Neural cell (in vitro differentiated cells): ENCODE results near the gene BABAM1.

ENCODE experiments used
- EP300 ChIP-seq: fragments of 450-650 bp; conservative IDR thresholded peaks from 2 replicates; pipeline ENCODE4 v1.6.1; 2014; ENCODE audit warnings: antibody characterized with exemption, mild to moderate bottlenecking, moderate library complexity; ENCODE audit not compliant: poor library complexity, severe bottlenecking
- EZH2 ChIP-seq: fragments of 200-600, 300-800 bp; shearing (Covaris generic), sonication (generic); IDR thresholded peaks from 2 replicates; pipeline ENCODE4 v1.6.1; 2014; ENCODE audit warnings: antibody characterized with exemption, low read length, borderline replicate concordance, mild to moderate bottlenecking; ENCODE audit not compliant: insufficient read depth, poor library complexity, severe bottlenecking
- MXI1 ChIP-seq: fragments of 450-650 bp; conservative IDR thresholded peaks from 2 replicates; pipeline ENCODE4 v1.6.1; 2014; ENCODE audit warnings: antibody characterized with exemption, mild to moderate bottlenecking; ENCODE audit not compliant: poor library complexity, severe bottlenecking
- POLR2AphosphoS5 ChIP-seq: IDR thresholded peaks from 2 replicates; pipeline ENCODE4 v1.6.1; 2012
- SMC3 ChIP-seq: fragments of 450-650 bp; conservative IDR thresholded peaks from 2 replicates; pipeline ENCODE4 v1.6.1; 2014; ENCODE audit warnings: antibody characterized with exemption, mild to moderate bottlenecking, moderate library complexity; ENCODE audit not compliant: poor library complexity
- TAF1 ChIP-seq: IDR thresholded peaks from 2 replicates; pipeline ENCODE4 v1.6.1; 2012; ENCODE audit warnings: low read depth
- TF ChIP-seq, protein P1 (sequence below): IDR thresholded peaks from 2 replicates; pipeline ENCODE4 v1.6.1; 2012; ENCODE audit warnings: borderline replicate concordance
- TF ChIP-seq, protein P2 (sequence below): fragments of 450-650 bp; IDR thresholded peaks from 2 replicates; pipeline ENCODE4 v1.5.1; 2014; ENCODE audit warnings: antibody characterized with exemption, mild to moderate bottlenecking, moderate library complexity; ENCODE audit not compliant: poor library complexity, severe bottlenecking

DNA sequence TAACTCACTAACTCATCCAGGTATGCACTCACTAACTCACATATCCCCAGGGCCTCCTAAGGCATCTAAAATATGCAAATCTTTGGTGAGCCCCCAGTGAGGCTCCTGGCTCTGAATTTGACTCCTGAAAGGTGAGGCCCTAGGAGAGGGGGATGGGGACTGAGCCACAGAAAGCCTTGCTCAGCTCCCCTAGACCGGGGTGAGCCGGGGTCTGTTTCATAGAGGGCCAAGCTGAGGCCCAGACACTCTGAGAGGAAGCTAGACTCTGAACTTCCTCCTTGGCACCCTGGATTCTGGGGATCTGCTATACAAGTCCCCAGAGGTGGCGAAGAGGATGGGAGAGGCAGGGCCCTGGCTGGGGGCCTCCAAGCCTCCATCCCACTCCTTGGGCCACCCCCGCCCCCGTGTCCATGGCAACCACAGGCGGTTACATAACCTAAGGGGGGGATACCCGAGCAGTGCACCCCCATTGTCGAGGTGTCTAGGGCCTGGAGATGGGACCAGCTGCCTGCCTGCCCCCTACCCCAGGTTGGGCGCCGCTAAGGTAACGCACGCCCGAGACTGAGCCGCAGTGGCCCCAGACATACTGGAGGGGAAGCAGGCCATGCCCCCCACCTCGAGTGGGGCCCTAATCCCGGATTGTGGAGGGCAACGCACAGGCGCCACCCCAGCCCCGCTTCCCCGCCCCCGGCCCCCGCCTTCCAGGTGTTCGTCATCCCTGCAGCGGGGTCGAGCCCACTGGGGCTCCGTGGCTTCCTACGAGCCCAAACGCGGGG is 35.3 kb downstream of the BABAM1 start:
- TF ChIP-seq, protein P1, sequence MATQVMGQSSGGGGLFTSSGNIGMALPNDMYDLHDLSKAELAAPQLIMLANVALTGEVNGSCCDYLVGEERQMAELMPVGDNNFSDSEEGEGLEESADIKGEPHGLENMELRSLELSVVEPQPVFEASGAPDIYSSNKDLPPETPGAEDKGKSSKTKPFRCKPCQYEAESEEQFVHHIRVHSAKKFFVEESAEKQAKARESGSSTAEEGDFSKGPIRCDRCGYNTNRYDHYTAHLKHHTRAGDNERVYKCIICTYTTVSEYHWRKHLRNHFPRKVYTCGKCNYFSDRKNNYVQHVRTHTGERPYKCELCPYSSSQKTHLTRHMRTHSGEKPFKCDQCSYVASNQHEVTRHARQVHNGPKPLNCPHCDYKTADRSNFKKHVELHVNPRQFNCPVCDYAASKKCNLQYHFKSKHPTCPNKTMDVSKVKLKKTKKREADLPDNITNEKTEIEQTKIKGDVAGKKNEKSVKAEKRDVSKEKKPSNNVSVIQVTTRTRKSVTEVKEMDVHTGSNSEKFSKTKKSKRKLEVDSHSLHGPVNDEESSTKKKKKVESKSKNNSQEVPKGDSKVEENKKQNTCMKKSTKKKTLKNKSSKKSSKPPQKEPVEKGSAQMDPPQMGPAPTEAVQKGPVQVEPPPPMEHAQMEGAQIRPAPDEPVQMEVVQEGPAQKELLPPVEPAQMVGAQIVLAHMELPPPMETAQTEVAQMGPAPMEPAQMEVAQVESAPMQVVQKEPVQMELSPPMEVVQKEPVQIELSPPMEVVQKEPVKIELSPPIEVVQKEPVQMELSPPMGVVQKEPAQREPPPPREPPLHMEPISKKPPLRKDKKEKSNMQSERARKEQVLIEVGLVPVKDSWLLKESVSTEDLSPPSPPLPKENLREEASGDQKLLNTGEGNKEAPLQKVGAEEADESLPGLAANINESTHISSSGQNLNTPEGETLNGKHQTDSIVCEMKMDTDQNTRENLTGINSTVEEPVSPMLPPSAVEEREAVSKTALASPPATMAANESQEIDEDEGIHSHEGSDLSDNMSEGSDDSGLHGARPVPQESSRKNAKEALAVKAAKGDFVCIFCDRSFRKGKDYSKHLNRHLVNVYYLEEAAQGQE = no peak
- TF ChIP-seq, protein P2, sequence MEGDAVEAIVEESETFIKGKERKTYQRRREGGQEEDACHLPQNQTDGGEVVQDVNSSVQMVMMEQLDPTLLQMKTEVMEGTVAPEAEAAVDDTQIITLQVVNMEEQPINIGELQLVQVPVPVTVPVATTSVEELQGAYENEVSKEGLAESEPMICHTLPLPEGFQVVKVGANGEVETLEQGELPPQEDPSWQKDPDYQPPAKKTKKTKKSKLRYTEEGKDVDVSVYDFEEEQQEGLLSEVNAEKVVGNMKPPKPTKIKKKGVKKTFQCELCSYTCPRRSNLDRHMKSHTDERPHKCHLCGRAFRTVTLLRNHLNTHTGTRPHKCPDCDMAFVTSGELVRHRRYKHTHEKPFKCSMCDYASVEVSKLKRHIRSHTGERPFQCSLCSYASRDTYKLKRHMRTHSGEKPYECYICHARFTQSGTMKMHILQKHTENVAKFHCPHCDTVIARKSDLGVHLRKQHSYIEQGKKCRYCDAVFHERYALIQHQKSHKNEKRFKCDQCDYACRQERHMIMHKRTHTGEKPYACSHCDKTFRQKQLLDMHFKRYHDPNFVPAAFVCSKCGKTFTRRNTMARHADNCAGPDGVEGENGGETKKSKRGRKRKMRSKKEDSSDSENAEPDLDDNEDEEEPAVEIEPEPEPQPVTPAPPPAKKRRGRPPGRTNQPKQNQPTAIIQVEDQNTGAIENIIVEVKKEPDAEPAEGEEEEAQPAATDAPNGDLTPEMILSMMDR = no peak
- no peak for TF ChIP-seq EZH2
- TF ChIP-seq POLR2AphosphoS5 = no peak
- no peak for TF ChIP-seq TAF1
- no peak for TF ChIP-seq EP300
- no peak for TF ChIP-seq MXI1
- no peak for TF ChIP-seq SMC3
